GM21423 (cell line): ENCODE measurements around the gene C16orf46.

Experiments
- ATAC-seq: cut with Tn5 transposase; IDR thresholded peaks from one replicate; pipeline ENCODE4 v1.9.1; 2021; ENCODE audit warnings: mild to moderate bottlenecking, moderate library complexity; ENCODE audit not compliant: unreplicated experiment

C16orf46 gene

GRCh38 chr16:81076566-81077075 is 417 bp downstream of the C16orf46 start:
- ATAC-seq: peak; percentile 79

GRCh38 chr16:81073560-81074330 is 3.3 kb downstream of the C16orf46 start:
- ATAC-seq: no peak

GRCh38 chr16:81071805-81072204 is 5.2 kb downstream of the C16orf46 start:
- no peak for ATAC-seq

GRCh38 chr16:81070979-81071378 is 6.1 kb downstream of the C16orf46 start:
- ATAC-seq: no peak

- ATAC-seq: no peak
Measured at GRCh38 chr16:81069063-81069462, 8.0 kb downstream of the C16orf46 start.

GRCh38 chr16:81067166-81067565 is 9.9 kb downstream of the C16orf46 start:
- ATAC-seq: no peak

GRCh38 chr16:81066681-81067080 is 10.4 kb downstream of the C16orf46 start:
- ATAC-seq: no peak

- no peak for ATAC-seq
Measured at GRCh38 chr16:81061871-81062608, 15.0 kb downstream of the C16orf46 start.

GRCh38 chr16:81061307-81061640 is 15.8 kb downstream of the C16orf46 start:
- ATAC-seq: no peak

GRCh38 chr16:81060576-81061306 is 16.3 kb downstream of the C16orf46 start:
- ATAC-seq: no peak

- no peak for ATAC-seq
Measured at GRCh38 chr16:81053761-81054160, 23.3 kb downstream of the C16orf46 start.

GRCh38 chr16:81042821-81043220 is 34.2 kb downstream of the C16orf46 start:
- no peak for ATAC-seq

- ATAC-seq: no peak
Measured at GRCh38 chr16:81041696-81042095, 35.3 kb downstream of the C16orf46 start.

- no peak for ATAC-seq
Measured at GRCh38 chr16:81040842-81041241, 36.2 kb downstream of the C16orf46 start.

- ATAC-seq: no peak
Measured at GRCh38 chr16:81040131-81040530, 36.9 kb downstream of the C16orf46 start.

- no peak for ATAC-seq
Measured at GRCh38 chr16:81036751-81037350, 40.2 kb downstream of the C16orf46 start.

- ATAC-seq: peak; percentile 44
Measured at GRCh38 chr16:81035975-81036750, 40.9 kb downstream of the C16orf46 start.

GRCh38 chr16:81035398-81035974 is 41.6 kb downstream of the C16orf46 start, which contains the start of gene ATMIN:
ATMIN (plus strand) TSS chr16:81035842; CDS start chr16:81035871, 29 bp downstream.
- peak; percentile 91 for ATAC-seq

GRCh38 chr16:81029930-81030604 is 47.0 kb downstream of the C16orf46 start:
- no peak for ATAC-seq
